Lower leg skin (tissue), 4 donors: ENCODE results near the gene GLRX. TPM values are rescaled to one million over a fixed set of nuclear protein-coding genes. Genes with fewer than 3 reads are reported as not detected.
A peak's percentile ranks its signal among the peaks of the same experiment; 100 is the strongest.

Source experiments
- DNase-seq, 2 donors: peaks; one replicate each; pipeline ENCODE4 v3.0.0-alpha.2; 2019; ENCODE audit warnings: low spot score in 2 of 2
- H3K4me3 ChIP-seq: fragments of 200-600 bp; sonication (generic); 2 replicates; pipeline ENCODE4 v1.5.1; 2017; ENCODE audit warnings: mild to moderate bottlenecking, low read depth; ENCODE audit not compliant: poor library complexity, severe bottlenecking
- CTCF ChIP-seq, 3 donors: fragments of 450-650 bp; IDR thresholded peaks; one replicate each; pipeline ENCODE4 v1.5.1; 2016; ENCODE audit warnings: antibody characterized with exemption in 3 of 3, mild to moderate bottlenecking in 3 of 3, moderate library complexity in 2 of 3
- POLR2A ChIP-seq, 2 donors: fragments of 450-650 bp; IDR thresholded peaks; one replicate each; pipeline ENCODE4 v1.6.1; 2016 to 2017; ENCODE audit warnings: antibody characterized with exemption in 2 of 2, mild to moderate bottlenecking in 1 of 2, moderate library complexity in 1 of 2
- WGBS, 2 donors: methylation state at CpG; one replicate each; pipeline ENCODE4 v1.1.5; 2018; 5-methylcytosine and 5-hydroxymethylcytosine counted together
- intact Hi-C: fragments of 100-400 bp; cut with DNase I; formaldehyde crosslinking; loops from one replicate; pipeline ENCODE4 v1.15.0; 2023; ENCODE audit warnings: low total_unique reads
- total RNA-seq, 4 donors: library from RNA; depleted of rRNA; stranded (reverse); fragments of >200 nt; gene quantifications; one replicate each; pipeline ENCODE4 v1.1.0, GENCODE V29; 2016

The GLRX gene
- total RNA-seq, 4 donors from 2014 or later: 67.9 to 136 (median 105) TPM

GRCh38 chr5:95848701-95849100 is 26.2 kb upstream of the GLRX start:
- no peak for TF ChIP-seq CTCF (IDR thresholded peaks at IDR 0.05)
- TF ChIP-seq POLR2A (IDR thresholded peaks at IDR 0.05): no peak
- WGBS, 2 donors: 76 to 91% methylated on average over 3 of the region's 3 CpGs
- intact Hi-C loops: loop anchor here (5.0 kb wide), 1 partner anchor 191 kb away; no protein-coding TSS in a partner anchor
- DNase-seq: no peak
- H3K4me3 ChIP-seq: no peak overlapping the region

DNA sequence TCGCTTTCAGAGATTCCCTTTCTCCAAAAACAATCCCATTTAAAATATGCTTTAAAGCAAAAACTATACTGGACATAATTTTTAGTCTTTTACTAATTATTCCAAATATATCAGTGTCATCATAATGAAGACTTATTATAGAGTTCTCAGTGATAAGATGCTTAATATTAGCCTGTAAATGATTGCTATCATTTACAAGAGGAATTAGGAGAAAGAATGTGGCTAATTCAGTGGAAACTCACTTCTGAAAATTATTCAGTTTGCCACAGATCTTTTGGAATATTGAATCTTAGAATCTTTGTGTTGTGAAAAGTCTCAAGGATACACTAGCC is 24.7 kb upstream of the GLRX start:
- no peak for DNase-seq
- no peak overlapping the region for H3K4me3 ChIP-seq
- no peak for TF ChIP-seq POLR2A (IDR thresholded peaks at IDR 0.05)
- no peak for TF ChIP-seq CTCF (IDR thresholded peaks at IDR 0.05)
- intact Hi-C loops: loop anchor here (2.0 to 5.0 kb wide), 2 partner anchors 70 to 190 kb away; no protein-coding TSS in a partner anchor
- 5 to 13% methylated on average over 1 of the region's 1 CpG for WGBS, 2 donors

GRCh38 chr5:95846554-95847260 is 24.2 kb upstream of the GLRX start:
- WGBS, 2 donors: 70 to 72% methylated on average over 7 of the region's 7 CpGs
- DNase-seq: peak in 1 of 2 donors; percentile 90
- H3K4me3 ChIP-seq: no peak overlapping the region
- intact Hi-C loops: loop anchor here (2.0 to 5.0 kb wide), 2 partner anchors 70 to 189 kb away; no protein-coding TSS in a partner anchor
- TF ChIP-seq POLR2A (IDR thresholded peaks at IDR 0.05): no peak
- peak in 1 of 3 donors; percentile 82 for TF ChIP-seq CTCF (IDR thresholded peaks at IDR 0.05)

- DNase-seq: peak in 1 of 2 donors; percentile 37
- WGBS, 2 donors: 75 to 81% methylated on average over 3 of the region's 3 CpGs
- intact Hi-C loops: loop anchor here (5.0 kb wide), 1 partner anchor 188 kb away; no protein-coding TSS in a partner anchor
- H3K4me3 ChIP-seq: no peak overlapping the region
- TF ChIP-seq CTCF (IDR thresholded peaks at IDR 0.05) (no peak), POLR2A (IDR thresholded peaks at IDR 0.05) (no peak)
These were observed 22.9 kb upstream of the GLRX start for GRCh38 chr5:95845391-95845790.

DNA sequence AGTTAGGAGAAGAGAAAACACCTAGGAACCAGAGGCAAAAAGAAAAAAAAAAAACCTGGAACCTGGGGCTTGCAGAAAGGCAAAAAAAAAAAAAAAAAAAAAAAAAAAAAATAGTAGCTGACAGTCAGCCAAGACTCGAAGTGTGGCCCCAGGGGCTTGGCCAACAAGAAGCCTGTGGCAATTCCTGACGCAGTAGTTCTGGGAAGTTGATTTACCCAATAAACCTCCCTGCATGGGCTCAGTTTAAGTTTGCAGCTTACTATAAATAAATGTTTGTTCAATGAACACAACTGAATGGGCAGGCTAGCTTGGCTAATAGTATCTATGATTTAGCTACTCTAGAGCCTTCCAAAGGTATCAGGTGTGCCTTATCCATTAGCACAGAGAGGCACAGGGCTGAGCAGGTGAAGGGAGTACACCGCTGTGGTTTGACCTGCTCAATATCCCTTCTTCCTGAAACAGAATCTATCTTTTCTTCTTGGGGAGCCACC is 21.3 kb upstream of the GLRX start:
- H3K4me3 ChIP-seq: no peak overlapping the region
- 37 to 51% methylated on average over 3 of the region's 3 CpGs for WGBS, 2 donors
- no peak for TF ChIP-seq POLR2A (IDR thresholded peaks at IDR 0.05)
- no peak for TF ChIP-seq CTCF (IDR thresholded peaks at IDR 0.05)
- intact Hi-C loops: no loop called here
- DNase-seq: peak in 1 of 2 donors; percentile 84
